COLO668 (cell line): ENCODE data around the gene KLHL40.

Experiments used
- DNase-seq: peaks from one replicate; lab custom pipeline; 2025; ENCODE audit not compliant: unreplicated experiment; lab: John Stamatoyannopoulos, UW

The KLHL40 gene

DNA sequence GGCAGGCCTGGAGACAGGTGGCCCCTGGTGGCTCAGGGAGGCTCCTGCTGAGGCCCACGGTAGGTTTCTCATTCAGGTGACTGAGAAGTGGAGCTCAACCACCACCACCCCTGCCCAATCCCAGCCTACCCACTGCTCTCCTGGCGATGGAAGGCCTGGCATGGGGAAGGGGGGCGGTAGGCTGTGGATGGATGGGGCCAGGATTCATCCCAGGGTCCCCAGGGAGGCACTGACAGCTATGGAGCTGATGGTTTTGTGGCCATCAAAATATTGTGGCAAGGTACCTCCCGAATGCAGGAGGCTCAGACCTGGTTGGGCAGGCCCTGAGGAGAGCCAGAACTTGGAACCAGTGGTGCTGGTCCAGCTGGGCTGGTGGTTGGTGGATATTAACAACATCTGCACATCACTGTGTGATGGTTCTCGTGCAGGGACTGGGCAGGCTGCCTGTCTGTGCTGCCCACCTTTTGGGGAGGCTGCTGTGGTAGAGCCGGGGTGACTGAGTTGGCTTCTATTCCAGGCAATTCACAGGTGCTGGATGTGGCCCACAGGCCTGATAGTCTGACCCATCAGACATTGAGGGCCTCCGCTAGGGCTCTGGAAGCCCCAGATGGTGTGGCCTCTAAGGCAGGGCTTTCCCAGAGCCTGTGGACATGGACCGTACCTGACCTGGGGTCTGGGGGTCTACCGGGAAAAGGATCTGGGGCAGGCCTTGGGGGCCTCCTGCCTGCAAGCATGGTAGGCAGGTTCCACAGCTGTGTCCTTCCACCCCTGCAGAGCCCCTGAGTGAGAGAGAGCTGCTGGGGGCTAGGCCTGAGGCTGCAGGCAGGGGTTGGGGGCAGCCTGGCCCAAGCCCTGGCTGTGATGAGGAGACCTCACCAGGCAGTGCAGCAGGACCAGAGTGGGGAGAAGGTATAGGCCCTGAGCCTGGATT, 28.4 kb upstream of the KLHL40 start:
- DNase-seq, result no peak

DNA sequence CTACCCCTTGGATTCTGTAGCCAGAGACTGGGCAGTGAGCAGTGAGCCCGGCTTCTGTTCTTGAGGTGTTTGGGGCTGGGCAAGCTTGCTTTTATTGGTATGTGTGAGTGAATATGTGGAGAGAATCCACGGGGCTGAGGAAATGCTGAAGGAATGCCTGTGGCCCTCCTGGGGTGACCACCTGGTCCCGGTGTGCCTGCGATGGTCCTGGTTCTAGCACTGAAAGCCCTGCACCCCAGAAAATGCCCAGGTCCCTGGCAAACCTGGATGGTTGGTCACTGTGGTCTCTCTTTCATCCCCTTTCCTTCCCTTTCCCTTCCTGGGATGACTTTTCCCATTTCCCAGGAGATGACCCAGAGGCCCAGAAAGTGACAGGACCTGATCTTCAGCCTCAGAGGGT, 27.7 kb upstream of the KLHL40 start:
- no peak for DNase-seq

DNA sequence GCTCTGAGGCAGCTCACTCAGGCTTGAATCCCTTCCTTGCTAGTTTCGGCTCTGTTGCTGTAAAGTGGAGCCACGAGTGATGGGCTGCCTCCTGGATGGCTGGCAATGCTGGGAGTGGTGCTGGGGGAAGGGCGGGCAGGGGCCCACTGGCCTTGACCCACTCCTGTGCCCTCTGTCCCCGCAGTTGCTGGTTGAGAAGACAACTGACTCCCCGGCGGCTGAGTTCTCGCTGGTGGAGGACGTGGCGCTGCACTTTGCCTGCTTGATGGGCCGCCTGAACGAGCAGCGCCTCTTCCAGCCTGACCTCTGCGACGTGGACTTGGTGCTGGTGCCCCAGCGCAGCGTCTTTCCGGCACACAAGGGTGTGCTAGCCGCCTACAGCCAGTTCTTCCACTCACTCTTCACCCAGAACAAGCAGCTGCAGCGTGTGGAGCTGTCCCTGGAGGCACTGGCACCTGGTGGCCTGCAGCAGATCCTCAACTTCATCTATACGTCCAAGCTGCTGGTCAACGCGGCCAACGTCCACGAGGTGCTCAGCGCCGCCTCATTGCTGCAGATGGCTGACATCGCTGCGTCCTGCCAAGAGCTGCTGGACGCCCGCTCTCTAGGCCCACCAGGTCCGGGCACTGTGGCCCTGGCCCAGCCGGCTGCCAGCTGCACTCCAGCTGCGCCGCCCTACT, 27.1 kb upstream of the KLHL40 start:
- DNase-seq, result peak; percentile 4

DNA sequence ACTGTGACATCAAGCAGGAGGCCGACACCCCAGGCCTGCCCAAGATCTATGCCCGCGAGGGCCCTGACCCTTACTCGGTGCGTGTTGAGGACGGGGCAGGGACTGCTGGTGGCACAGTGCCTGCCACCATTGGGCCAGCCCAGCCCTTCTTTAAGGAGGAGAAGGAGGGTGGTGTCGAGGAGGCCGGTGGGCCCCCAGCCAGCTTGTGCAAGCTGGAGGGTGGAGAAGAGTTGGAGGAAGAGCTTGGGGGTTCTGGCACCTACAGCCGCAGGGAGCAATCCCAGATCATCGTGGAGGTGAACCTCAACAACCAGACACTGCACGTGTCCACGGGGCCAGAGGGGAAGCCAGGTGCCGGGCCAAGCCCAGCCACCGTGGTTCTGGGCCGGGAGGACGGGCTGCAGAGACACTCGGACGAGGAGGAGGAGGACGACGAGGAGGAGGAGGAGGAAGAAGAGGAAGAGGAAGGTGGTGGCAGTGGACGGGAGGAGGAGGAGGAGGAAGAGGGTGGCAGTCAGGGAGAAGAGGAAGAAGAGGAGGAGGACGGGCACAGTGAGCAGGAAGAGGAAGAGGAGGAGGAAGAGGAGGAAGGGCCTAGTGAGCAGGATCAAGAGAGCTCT, 26.5 kb upstream of the KLHL40 start:
- no peak for DNase-seq

DNA sequence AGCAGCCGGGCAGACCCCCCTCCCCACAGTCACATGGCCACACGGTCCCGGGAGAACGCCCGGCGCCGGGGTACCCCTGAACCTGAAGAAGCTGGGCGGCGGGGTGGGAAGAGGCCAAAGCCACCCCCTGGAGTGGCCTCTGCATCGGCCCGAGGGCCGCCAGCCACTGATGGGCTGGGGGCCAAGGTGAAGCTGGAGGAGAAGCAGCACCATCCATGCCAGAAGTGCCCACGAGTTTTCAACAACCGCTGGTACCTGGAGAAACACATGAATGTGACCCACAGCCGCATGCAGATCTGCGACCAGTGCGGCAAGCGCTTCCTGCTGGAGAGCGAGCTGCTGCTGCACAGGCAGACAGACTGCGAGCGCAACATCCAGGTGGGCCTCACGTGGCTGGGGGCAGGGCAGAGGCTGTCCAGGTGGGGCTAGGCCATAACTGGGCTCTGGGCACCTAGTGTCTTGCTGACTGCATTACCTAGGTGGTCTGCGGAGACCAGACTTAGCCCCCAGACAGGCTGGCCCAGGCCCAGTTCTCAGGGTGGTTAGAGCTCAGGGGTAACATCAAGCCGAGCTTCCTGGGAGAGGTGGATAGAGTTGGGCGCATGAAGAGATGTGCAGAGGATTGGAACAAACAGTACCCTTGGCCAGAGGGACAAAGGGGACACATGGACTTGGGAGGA, 25.7 kb upstream of the KLHL40 start:
- no peak for DNase-seq

DNA sequence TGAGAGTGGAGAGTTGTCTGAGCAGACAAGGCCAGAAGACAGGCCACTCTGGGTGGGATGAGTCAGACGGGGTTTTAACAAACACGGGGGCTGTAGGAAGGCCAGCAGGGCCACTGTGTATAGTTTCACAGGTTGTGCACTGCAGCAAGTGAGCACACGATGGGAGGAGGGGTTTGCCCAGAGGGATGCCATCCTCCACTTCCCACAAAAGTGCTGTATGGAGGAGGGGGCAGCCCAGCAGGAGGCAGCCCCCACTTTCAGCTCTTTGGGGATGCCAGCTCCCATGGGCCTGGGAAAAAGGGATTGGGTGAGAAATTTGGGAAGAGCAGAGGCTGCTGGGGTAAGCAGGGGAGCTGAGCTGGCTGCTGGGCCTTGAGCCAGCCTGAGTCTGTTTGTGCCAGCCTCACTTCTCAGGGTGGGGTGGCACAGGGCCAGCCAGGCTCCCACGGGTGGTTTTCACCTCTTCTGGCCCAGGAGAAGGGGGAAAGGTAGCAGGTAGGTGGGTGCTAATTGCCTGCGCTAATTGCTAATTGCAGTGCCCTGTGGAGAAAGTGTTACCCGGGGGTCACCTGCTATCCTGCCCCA, 25.1 kb upstream of the KLHL40 start:
- DNase-seq, result no peak

DNA sequence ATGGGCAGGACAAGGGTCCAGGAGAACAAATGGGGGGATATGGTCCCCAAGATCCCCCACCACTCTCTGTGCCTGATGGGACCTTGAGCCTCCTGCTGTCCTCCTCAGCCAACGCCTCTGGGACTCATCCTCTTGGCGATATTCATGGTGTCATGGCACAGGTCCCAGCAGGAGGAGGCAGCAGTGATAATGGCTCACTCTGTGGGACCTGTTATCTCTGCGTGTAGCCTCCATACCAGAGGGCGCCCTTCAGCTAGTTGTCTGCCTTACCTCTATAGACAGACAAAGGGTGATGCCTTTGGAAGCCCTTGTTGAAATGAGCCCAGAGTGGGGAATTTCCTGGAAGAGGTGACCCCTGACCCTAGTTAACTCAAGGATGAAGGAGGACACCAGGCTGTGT, 24.4 kb upstream of the KLHL40 start:
- peak; percentile 5 for DNase-seq

DNA sequence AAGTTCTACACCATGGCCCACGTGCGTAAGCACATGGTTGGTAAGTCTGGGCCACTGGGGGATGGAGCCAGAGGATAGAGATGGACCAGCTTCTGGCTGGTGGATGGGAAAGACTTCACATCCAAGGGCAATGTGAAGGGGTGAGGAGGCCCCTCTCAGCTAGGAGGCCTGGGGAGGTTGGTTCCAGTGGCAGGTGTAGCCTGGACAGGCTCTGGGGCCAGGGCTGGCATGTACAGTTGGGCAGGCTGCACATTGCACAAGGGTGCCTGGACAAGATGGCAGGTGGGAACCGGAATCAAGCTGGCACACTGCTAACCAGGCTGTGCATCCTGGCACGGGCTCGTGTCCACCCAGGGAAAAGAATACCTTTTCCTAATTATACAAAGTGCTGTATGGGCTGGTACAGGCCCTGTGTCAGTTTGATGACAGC, 23.7 kb upstream of the KLHL40 start:
- no peak for DNase-seq

DNA sequence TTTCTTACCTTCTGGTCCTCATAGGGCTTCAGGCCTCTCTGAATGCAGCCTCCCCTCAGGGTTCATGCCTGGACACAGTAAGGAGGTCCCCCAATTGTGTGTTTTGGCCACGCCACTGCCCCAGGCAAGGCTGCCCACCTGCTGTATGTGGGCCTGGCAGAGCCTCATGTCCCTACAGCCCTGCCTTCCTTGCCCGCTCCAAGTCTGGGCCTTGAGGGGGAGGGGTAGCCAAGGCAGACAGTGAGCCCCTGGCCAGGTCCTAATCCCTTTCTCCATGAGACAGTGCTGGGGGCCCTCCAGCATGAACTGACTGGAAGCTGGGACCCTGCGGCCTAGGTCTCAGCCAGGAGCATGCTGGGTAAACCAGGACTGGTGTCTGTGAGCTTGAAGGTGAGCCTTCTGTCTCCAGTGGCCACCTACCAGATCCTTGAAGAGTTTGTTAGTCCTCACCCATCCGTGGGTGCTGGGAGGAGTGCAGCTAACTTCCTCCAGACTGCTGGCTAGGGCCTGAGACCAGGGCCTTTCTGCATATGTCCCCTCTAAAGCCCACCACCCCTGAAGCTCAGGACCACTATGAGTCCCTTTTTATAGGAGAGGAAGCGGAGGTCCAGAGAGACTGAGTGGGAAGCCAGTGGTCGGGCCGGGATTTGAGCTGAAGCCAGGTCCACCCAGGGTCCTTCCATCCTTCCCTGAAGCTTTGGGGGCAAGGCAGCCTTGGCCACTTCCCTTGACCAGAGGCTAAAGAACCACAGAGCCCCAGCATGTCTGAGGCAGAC, 23.1 kb upstream of the KLHL40 start:
- DNase-seq, result no peak

DNA sequence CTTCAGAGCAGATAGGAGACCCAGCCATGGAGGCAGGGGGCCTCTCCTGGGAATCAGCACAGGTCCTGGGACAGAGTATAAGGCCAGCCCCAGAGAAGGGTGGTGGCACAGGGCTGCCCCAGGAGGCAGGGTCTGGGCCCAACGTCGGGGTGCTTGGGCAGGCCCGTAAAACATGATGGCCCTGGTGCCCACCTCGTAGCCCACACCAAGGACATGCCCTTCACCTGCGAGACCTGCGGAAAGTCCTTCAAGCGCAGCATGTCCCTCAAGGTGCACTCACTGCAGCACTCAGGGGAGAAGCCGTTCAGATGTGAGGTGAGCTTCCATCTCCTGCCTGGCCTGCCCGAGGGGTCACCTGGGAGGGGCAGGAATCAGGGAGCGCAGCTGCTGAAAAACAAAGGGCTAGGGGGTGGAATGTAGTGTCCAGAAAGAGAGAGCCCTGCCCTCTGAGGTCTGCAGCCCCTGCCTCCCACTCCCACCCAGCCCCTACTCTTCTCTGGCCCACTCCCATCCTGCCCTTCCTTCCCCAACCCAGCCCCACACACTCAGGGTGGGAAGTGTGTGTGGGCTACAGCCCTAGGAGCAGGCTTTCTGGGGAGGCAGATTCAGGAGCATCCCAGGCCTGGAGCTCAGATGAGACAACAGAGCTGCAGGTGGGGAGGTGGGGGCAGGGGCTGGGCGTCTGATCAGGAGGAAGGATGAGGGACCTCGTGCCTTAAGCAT, 22.4 kb upstream of the KLHL40 start:
- no peak for DNase-seq

DNA sequence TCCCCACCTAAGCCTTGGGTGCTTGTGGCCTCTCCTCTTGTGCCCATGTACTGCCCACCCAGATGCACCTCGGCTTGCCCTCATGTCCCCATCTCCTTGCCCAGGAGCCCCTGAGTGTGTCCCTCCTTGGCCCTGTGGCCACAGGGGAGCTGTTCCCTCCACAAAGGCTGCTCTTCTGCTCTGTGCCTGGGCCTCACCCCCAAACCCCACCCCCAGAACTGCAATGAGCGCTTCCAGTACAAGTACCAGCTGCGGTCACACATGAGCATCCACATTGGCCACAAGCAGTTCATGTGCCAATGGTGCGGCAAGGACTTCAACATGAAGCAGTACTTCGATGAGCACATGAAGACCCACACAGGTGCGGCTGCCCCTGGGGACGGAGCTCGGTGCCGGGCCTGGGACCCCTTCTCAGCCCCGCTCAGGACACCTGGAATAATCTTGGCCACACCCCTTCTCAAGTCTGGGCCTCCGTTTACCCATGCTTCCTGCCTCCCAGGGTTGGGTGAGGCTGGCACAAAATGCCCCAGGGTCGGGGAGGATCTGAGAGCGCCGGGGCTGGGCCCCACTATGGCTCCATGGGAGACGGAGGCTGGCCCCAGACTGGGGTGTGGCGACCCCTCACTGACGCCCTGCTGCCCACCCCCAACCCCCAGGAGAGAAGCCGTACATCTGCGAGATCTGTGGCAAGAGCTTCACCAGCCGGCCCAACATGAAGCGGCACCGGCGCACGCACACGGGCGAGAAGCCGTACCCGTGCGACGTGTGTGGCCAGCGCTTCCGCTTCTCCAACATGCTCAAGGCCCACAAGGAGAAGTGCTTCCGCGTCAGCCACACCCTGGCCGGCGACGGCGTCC, 21.5 kb upstream of the KLHL40 start:
- no peak for DNase-seq

DNA sequence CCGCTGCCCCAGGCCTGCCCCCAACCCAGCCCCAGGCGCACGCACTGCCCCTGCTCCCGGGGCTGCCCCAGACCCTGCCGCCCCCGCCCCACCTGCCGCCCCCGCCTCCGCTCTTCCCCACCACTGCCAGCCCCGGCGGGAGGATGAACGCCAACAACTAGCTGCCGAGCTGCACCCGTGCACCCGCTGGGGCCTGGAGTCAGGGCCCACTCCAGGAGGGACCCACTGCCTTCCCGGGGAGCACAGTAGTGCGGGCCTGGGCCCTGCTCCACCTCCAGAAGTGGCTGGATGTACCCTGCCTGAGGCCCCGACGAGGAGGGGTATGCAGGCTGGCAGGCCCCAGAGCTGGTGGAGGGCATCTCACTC, 20.9 kb upstream of the KLHL40 start:
- DNase-seq, result no peak

DNA sequence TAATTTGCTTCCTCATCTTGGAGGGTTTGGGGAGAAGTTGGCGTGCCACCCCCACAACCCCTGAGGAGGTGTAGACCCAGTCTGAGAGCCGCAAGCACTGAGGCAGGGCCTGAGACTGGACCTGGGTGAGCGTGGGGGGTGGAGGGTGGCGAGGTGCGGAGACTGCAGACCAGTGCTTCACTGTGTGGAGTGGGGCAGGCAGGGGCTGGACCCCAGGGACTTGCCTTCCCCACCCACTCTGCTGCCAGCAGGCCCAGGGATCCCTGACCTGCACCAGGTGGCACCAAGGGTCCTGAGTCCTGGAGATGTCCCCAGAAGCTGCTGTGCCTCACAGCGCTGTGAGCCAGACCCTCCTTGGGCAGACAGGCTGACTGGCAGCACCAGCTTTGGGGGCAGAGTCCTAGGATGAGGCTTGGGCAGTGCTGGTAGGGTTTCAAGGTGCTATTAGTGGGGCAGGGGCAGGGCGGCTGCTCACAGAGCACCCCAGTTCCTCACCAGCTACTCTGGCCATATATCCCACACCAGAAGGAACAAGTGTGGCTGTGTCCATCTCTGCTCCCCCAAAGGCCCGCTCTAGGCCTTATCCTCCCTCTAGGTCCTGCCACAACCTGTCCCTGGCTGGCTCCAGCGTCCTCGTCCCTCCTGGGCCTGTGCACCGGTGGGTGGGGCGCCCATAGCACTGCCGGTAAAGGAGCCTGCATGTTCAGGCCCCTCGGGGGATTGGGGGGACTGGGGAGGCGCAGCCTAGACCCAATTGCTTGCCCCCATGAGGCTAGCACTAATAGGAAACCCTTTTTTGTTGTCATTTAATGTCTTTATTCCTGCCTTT, 20.1 kb upstream of the KLHL40 start:
- DNase-seq, result no peak

DNA sequence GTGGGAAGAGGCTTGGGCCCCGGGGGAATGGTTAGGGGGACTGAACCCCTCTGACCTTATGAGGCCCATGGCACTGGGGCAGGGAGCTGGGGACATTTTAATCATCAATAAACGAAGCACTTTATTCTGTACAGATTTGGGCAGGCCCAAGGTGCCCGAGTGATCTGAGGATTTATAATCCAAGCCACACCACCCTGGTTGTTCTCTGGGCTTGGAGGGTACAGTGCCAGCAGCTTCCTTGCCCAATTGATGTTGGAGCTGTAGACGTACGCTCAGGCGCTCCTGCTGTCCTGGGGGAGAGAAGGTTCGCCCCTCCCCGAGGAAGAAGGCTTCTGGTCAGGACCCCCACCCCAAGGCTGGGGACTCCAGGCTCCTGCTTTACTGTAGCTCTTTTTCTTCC, 19.3 kb upstream of the KLHL40 start:
- DNase-seq, result no peak

DNA sequence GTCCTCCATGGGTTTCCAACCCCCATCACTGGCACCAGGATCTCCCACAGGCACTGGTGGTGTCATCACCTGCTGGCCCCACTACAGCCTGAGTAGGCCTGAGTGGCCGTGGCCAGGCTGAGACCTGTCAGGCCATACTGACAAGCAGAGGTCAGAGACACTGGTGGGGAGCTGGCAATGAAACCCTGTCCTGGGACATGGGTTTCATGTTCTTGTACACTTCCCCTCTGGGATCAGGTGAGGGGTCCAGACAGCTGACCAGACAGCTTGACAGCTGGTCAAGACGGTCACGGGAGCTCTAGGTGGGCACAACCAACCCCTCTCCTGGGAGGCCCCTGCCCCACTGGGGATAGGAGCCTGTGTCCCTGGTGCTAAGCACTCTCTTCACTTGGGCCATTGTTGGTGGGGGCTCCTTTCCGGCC, 18.7 kb upstream of the KLHL40 start:
- no peak for DNase-seq

DNA sequence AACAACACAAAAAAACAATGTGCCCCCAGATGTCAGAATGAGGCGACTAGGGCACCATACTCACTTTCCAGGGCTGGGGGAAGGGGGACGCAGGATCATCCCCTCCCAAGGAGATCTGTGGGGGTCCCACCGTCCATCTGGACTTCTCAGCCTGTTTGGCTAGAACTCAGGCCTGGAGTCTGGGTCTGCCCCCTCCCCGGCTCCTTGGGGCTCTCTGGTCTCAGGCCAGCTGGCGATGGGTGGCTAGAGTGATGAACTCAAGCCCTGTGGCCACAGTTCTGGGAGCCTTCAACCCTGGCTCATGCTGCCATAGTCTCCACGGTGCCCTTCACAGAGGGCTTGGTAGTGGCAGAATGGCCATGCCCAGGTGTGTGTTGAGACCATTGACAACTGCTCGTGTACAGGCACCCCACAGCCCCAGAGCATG, 18.2 kb upstream of the KLHL40 start:
- DNase-seq, result no peak

DNA sequence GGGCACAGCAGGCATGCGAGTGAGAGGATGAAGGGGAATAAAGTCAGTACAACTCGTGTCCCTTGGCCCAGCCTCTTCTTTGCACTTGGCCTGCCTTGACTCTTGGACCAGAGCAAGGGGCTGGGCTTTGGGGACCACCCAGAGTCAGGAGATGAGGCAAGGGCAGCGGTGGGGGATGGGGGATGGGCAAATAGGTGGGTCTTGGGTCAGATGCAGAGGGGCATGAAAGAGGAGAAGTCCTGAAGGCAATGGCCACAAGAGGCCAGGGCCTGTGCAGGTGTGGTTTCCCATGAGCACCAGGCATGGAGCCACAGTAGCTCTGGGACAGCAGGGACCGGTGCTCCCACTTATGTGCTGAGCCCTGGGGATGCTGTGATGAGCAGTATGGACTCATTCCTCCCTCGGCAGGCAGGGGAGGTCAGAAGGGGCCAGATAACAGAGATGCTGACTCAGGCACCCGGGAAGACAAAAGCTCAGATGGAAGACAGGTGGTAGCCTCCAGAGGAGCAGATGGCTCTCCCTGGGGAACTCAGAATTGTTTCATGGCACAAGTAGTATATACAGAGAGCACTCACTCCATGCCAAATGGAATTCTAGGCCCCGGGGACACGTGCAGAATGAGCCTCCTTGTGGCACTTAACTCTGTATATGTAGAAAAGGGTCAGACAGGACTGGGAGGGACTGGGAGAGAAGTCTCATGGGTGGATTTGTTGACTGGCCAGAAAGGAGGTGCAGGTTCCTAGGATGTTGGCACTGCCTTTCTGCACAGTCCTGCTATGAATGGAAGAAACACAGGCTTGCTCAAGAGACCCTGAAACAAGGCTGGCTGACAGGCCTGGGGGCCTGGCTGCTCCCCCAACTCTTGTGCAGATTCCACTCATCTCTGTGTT, 17.6 kb upstream of the KLHL40 start:
- peak; percentile 24 for DNase-seq
